NK-92 (cell line): Measurements from ENCODE around the gene CSPG4.
"Not testable (repeated sequence)": the region's sequence is repeated elsewhere in the genome, so short reads cannot be mapped to it uniquely, and the experiment has no call there.

Experiments
- DNase-seq: peaks from one replicate; lab custom pipeline; 2025; ENCODE audit not compliant: unreplicated experiment; lab: John Stamatoyannopoulos, UW

Gene CSPG4

DNA sequence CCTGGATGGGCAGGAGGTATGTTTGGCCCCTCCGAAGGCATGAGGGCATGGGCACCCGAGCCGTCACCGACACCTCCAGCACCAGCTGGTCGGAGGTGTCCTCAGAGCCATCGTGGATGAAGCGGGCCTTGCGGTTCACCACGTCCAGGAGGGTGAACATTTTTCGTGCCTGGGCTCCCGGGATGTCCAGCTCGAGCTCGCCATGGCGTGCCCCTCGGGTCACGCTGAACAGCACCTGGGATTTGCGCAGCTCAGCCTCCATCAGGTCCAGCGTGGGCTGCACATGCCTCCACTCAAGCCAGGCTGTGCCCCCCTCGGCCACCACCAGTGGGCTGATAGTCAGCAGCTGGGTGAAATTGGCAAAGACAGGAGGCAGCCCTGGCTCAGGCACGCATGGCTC is 23.2 kb downstream of the CSPG4 start:
- not testable (repeated sequence) for DNase-seq

- no peak for DNase-seq
Measured at GRCh38 chr15:75688831-75689230, 23.8 kb downstream of the CSPG4 start.

- no peak for DNase-seq
Measured at GRCh38 chr15:75688278-75688557, 24.4 kb downstream of the CSPG4 start.

DNA sequence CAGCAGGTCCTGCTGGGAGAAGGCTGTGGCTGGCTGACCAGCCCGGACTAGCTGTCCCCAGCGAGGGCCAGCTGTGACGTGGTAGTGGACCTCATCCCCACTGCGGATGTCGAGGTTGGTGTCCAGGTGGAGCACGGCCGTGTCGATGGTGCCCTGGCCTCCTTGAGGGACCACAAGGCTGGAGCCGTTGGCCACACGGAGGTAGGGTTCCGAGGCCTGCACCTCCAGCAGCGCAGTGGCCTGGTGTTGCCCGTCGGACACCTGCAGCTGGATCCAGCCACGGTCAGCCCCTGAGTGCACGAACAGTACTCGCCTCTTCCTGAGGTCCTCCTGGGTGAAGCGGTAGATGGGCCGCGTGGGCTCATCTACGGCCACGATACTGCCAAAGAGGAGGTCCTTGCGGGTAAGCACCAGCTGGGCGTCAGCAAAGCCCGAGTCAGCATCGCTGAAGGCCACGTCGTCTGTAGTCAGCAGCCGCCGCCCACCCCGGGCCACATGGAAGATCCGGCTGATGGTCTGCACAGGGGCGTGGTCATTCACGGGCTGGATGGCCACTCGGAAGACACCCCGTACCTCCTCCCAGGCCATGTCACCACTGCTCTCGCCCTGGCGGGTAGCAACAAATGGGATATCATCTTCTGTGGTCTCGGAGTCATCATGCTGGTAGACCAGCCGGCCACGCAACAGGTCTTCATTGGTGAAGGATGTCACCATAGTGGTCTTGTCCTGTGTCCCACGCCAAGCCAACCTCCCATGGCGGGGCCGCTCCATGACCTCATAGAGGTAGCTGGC is 25.0 kb downstream of the CSPG4 start:
- DNase-seq: no peak

DNA sequence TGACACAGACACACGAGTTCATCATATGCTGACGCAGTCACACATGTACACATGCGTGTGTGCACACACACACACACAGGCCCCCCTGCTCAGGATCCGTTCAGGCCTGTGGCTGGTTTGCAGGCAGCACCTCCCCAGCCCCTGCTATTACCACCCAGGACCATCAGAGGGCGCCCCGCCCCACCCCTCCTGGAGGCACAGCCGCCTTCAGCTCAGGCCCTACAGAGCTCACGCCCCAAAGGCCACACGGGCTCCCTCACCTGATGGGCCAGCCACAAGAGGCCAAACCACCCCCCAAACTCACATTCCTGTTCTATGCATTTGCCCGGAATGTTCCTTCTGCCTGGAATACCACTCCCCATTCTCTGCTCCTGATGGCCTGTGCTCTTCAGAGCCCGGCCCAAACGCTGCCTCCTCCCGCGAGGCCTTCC is 26.4 kb downstream of the CSPG4 start:
- not testable (repeated sequence) for DNase-seq

GRCh38 chr15:75685195-75685594 is 27.5 kb downstream of the CSPG4 start:
- no peak for DNase-seq

GRCh38 chr15:75684648-75685047 is 28.0 kb downstream of the CSPG4 start:
- no peak for DNase-seq

GRCh38 chr15:75683646-75684312 is 28.9 kb downstream of the CSPG4 start:
- DNase-seq: not testable (repeated sequence)

GRCh38 chr15:75682181-75683135 is 30.2 kb downstream of the CSPG4 start:
- DNase-seq: no peak

DNA sequence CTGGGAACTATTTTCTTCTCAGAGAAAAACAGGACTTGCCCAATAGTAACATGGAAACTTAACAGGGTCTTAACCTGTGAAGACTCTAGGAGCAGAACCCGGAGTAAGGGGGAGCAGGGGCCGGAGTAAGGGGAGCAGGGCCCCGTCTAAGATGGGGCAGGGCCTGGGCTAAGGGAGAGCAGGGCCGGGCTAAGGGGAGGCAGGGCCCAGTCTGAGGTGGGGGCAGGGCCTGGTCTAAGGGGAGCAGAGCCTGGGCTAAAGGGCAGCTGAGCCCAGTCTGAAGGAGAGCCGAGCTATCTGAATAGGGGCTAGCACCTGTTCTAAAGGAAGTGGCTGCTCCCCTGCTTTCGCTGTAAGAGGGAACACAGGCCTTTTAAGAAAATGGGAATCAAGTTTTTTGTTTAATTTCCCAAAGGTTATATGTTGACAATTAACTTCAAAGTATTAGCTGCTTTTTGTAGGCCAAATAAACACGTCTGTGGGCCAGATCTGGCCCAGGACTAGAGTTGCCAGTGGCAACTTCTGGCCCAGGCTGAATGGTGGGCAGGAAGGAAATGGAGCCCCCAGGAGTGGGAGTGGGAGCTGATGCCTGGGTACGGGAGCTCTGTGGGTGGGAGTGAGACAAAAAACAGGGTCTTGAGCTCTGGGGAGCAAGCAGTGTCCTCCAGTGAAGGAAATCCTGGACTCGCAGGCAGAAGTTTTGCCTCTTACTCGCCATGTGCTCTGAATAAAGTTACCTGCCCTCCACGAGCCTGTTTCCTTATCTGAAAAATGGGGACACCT is 32.5 kb downstream of the CSPG4 start:
- DNase-seq: no peak

GRCh38 chr15:75678324-75678690 is 34.3 kb downstream of the CSPG4 start:
- not testable (repeated sequence) for DNase-seq

GRCh38 chr15:75677465-75678323 is 35.0 kb downstream of the CSPG4 start:
- DNase-seq: no peak

DNA sequence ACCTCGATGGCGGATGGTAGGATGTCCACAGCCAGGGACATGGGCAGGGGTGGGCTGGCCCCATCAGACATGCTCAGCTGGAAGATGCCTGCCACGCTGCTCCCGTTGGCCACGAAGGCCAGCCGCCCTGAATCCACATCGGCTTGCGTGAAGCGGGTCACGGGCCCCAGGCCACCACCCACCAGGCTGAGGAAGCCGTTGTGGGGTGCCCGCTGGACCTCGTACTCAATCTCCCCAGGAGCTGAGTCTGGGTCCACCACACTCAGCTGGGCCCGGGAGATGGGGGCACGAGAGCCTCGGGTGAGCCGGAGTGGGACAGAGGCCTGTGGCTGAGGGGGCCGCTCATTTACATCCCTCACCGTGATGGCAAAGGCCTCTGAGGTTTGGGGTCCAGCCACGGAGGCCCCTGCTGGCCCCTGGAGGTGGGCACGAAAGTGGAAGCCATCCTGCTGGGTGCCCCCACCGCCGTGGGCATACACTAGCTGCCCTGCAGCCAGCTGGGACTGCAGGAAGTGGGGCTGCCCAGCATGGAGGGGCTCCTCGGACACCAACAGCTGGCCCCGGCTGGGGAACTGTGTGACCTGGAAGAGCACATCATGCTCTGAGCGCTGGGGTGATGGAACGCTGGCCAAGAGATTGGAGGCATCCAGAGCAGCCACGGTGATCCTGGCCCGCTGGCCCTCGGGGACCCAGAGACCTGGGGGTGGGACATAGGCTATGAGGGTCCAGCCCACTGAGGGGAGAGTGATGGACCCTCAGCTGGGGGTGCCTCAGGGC is 35.8 kb downstream of the CSPG4 start:
- no peak for DNase-seq

DNA sequence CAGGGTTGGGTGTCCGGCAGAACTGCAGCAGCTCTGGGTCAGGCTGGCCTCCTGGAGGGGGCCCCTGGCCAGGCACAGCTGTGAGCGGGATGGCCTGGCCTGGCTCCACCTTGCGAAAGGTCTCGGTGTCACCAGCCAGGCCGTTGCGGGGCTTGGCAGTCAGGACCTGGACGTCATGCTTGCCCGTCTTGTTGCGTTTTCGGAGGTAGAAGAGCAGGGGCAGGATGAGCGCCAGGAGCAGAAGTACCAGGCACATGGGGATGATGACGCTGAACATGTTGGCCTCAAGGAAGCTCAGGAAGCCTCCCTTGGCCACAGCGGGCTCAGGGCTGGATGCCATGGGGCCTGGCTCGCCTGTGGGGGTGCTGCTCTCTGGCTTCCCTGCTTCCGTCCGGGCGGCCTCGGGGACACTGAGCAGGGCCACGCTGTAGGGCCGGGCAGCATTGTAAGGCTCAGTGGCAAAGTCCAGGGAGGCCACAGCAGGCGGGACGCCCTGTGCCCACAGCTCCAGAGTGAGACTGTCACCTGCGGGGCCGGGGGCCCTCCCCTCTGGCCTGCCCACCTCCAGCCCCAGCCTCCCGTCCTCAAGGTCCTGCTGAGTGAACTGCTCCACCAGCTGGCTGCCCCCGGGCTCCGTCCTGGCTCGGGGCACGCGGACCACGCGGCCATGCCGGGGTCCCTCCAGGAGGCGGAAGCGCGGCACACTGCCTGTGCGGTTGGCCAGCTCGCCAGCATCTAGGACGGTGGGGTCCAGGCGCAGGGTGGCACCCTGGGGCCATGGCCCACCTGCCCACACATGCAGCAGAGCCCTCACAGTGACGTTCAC is 36.9 kb downstream of the CSPG4 start:
- no peak for DNase-seq

DNA sequence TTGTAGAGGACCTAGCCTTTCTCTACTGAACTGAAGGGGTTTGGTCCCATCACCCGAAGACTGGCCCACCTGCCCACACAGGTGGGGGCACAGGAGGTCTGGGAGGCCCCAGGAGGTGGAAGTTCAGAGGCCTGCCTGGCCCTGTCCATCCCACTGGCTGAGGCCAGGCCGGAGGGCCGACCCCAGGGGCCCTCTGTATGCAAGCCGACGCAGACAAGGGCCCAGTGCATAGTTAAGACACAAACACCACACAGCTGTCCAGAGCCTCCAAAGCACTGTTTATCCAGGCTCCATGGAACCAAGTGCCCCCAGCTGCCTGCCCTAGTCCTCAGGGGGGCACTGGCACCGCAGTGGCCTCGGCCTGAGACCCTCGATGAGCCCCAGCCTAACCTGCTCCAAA is 38.3 kb downstream of the CSPG4 start:
- DNase-seq: no peak

GRCh38 chr15:75673426-75674235 is 39.0 kb downstream of the CSPG4 start:
- no peak for DNase-seq

- no peak for DNase-seq
Measured at GRCh38 chr15:75672646-75673425, 39.8 kb downstream of the CSPG4 start.
